ENCODE data around the gene ZMAT5.

The ZMAT5 gene

DNA sequence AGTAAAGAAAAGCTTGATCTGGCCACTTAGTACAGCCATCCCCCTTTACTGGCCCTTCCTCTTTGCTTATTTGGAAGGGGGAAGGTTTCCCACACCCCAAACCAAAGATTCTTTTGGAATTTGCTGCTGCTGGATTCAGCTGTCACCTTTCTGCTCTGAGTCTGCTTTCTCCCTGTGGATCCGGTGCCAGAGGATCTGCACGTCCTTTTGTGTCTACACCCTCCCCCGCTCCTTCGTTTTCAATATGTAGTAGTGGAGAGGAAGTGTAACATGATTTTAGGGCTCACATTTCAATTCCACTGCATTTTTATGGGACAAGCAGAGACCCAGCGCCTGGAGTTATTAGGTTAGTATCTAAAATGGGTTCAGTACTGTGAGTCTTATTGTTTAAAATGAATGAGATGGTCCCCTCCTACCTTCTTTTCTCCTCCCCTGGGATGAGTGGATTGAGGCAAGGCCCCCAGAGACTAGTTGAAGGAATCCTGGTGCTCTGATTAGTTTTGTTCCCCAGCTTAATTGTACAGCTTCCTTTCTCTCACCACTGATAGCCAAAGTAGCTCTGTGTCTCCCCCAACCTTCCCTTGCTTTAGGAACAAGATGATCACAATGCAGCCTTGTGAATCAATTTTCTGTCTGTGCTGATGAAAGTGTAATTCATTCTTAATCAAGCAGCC is 77.5 kb downstream of the ZMAT5 start:
- ATAC-seq (replicated peaks): no peak
- Mint-ChIP-seq H3K27me3 (no peaks in the 10 kb centered on the region), H3K36me3 (ENCODE audit: insufficient read depth) (peaks cover 14% of the 10 kb centered on the region), H3K27ac (peak overlapping the region in 1 of 2 donors; percentile 65), H3K4me1 (ENCODE audit: low read depth in 2 of 2) (no peaks in the 10 kb centered on the region), H3K4me3 (no peak overlapping the region), H3K9me3 (no peaks in the 10 kb centered on the region)
- DNase-seq: no peak

DNA sequence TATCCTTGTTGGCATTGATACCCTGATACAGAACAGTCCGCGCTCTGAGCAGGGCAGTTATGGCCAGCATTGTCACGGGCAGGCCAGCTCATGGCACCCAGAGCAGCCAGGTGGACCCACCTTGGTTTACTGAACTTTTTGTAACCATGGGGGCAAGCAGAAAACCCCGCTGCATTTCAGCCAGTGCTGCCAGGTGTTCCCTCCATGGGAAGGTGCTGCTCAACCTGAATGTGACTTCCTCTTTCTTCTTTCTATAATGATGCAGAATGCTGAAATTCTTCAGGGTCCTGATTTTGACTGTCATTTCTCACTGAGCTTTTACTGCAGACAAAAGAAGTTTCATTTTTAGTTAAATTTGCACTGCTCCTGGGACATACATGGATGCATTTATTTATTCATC is 82.6 kb downstream of the ZMAT5 start:
- Mint-ChIP-seq H3K4me3 (no peak overlapping the region), H3K27ac (no peak overlapping the region), H3K9me3 (no peaks in the 10 kb centered on the region), H3K4me1 (ENCODE audit: low read depth in 2 of 2) (no peaks in the 10 kb centered on the region), H3K36me3 (ENCODE audit: insufficient read depth) (peaks cover 32% of the 10 kb centered on the region), H3K27me3 (no peaks in the 10 kb centered on the region)
- ATAC-seq (replicated peaks): no peak
- no peak for DNase-seq

DNA sequence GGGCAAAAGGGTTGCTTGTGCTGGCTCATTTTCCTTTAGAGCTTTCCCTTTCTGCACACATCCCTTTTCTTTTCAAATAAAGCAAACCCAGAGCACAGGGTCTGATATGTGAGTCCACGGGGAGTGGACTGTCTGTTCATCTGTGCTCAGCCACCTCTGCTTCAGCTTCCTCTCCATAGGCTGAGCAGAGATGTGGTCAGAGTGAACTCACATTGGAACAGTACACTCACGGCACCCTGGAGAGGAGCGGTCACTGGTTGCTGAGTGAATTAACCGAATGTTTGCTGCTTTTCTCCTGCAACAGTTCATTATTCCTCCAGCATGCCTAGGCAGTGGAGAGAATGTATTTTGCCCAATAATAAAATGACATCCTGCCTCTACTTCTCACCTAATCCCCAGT is 83.3 kb downstream of the ZMAT5 start:
- Mint-ChIP-seq H3K4me1 (ENCODE audit: low read depth in 2 of 2) (no peaks in the 10 kb centered on the region), H3K27me3 (no peaks in the 10 kb centered on the region), H3K27ac (no peak overlapping the region), H3K9me3 (no peaks in the 10 kb centered on the region), H3K36me3 (ENCODE audit: insufficient read depth) (peaks cover 35% of the 10 kb centered on the region), H3K4me3 (no peak overlapping the region)
- DNase-seq (no peak), ATAC-seq (replicated peaks) (no peak)
